Stomach (tissue), 9 donors: ENCODE measurements around the gene HBG2. TPM values are rescaled to one million over a fixed set of nuclear protein-coding genes. Genes with fewer than 3 reads are reported as not detected.

Experiments used
- DNase-seq, 2 donors: peaks; one replicate each; pipeline versions ENCODE4 v3.0.0 to v3.0.0-alpha.2; 2013 to 2019
- H3K27ac ChIP-seq, 5 donors: fragments of 200-600 bp in 4 of 5; sonication (generic) in 4 of 5; one replicate each; pipeline ENCODE4 v1.5.1; 2013 to 2019; ENCODE audit warnings: mild to moderate bottlenecking in 1 of 5, moderate library complexity in 1 of 5
- H3K27me3 ChIP-seq, 3 donors: fragments of 200-600 bp; sonication (generic); one replicate each; pipeline ENCODE4 v1.5.1; 2017 to 2019; ENCODE audit warnings: mixed run types in 1 of 3
- H3K36me3 ChIP-seq, 4 donors: fragments of 200-600 bp; sonication (generic); 1 replicate in 3 of 4; 2 replicates in 1 of 4; pipeline ENCODE4 v1.5.1; 2016 to 2019
- H3K4me1 ChIP-seq, 4 donors: fragments of 200-600 bp; sonication (generic); one replicate each; pipeline ENCODE4 v1.5.1; 2016 to 2019
- H3K4me3 ChIP-seq, 4 donors: fragments of 200-600 bp; sonication (generic) in 3 of 4; one replicate each; pipeline ENCODE4 v1.5.1; 2016 to 2019; ENCODE audit warnings: mild to moderate bottlenecking in 1 of 4
- H3K9me3 ChIP-seq, 4 donors: fragments of 200-600 bp; sonication (generic); one replicate each; pipeline ENCODE4 v1.5.1; 2016 to 2019
- CTCF ChIP-seq, 7 experiments: fragments of 450-650 bp in 4 of 7; fragments of 200-600 bp in 3 of 7; sonication (generic) in 3 of 7; IDR thresholded peaks; one replicate each; pipeline ENCODE4 v1.5.1; 2016 to 2019; ENCODE audit warnings: antibody characterized with exemption in 7 of 7, control low read depth in 2 of 7, mild to moderate bottlenecking in 1 of 7
- EP300 ChIP-seq: sonication (generic); formaldehyde crosslinking; IDR thresholded peaks from one replicate; pipeline ENCODE4 v1.6.1; 2017; ENCODE audit warnings: antibody characterized with exemption
- POLR2A ChIP-seq, 4 donors: fragments of 450-650 bp; IDR thresholded peaks; one replicate each; pipeline ENCODE4 v1.6.1; 2016; ENCODE audit warnings: antibody characterized with exemption in 4 of 4, control low read depth in 2 of 4, mild to moderate bottlenecking in 1 of 4, moderate library complexity in 1 of 4
- POLR2AphosphoS5 ChIP-seq, 3 donors: sonication (generic); formaldehyde crosslinking; IDR thresholded peaks; one replicate each; pipeline ENCODE4 v1.6.1; 2016; ENCODE audit warnings: antibody characterized with exemption in 3 of 3
- WGBS, 5 donors: extraction: QIAGEN DNeasy Blood & Tissue Kit in 3 of 5; methylation state at CpG; one replicate each; pipeline versions ENCODE4 v1.1.5 to v1.1.7; 2013 to 2018; 5-methylcytosine and 5-hydroxymethylcytosine counted together
- intact Hi-C: fragments of 100-400 bp; cut with DNase I; formaldehyde crosslinking; loops from one replicate; pipeline ENCODE4 v1.15.1; 2023; ENCODE audit warnings: low total_unique reads
- polyA plus RNA-seq, 3 donors: library from polyadenylated mRNA; stranded (reverse); fragments of 200-250 nt; gene quantifications; one replicate each; pipeline ENCODE4 v1.2.3, GENCODE V29; 2013
- total RNA-seq, 5 donors: library from RNA; depleted of rRNA; stranded (reverse); fragments of >200 nt; gene quantifications; one replicate each; pipeline versions ENCODE4 v1.1.0 to v1.2.3, GENCODE V29; 2014 to 2016
- donor health status: healthy with polysubstance abuse.
- donor health status: Bipolar disorder and iron deficiency.
- donor health status: healthy.

HBG2 gene
- total and polyA plus RNA-seq, 8 donors, result 0.75 to 1,854 TPM; not detected in 6

- no peak for DNase-seq
- no peak overlapping the region for H3K4me3 ChIP-seq
- H3K27me3 ChIP-seq, result no peaks in the 10 kb centered on the region
- no peaks in the 10 kb centered on the region for H3K9me3 ChIP-seq
- intact Hi-C loops, result no loop called here
- TF ChIP-seq POLR2AphosphoS5 (IDR thresholded peaks at IDR 0.05) (no peak), EP300 (no peak), POLR2A (IDR thresholded peaks at IDR 0.05) (no peak), CTCF (IDR thresholded peaks at IDR 0.05) (no peak)
- no peak overlapping the region for H3K27ac ChIP-seq
- H3K4me1 ChIP-seq, result no peaks in the 10 kb centered on the region
- no peaks in the 10 kb centered on the region for H3K36me3 ChIP-seq
- WGBS, 5 donors, result 67 to 77% (median 73%) methylated on average over 6 of the region's 6 CpGs
Measured at GRCh38 chr11:5246772-5247471, 7.7 kb downstream of the HBG2 start.

DNA sequence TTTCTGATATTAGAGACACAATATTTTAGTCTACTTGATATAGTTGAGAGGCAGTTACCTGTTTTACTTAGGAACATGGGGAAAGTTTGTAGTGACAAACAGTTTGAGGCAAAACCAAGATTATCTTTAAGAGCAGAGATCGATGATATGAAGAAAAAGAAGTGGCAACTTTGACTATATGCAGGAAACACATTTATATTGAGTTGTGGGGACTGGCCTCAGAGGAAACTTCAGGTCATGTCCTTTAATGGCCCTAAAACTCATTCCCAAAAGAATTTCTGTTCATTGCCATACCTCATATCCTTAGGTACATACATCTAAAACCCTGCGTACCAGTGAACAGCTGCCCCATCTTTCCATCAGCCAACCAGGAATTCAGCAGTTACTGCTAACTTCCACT lies 9.4 kb downstream of the HBG2 start:
- no peaks in the 10 kb centered on the region for H3K4me1 ChIP-seq
- DNase-seq, result no peak
- no peaks in the 10 kb centered on the region for H3K27me3 ChIP-seq
- 74 to 85% (median 83%) methylated on average over 2 of the region's 2 CpGs for WGBS, 5 donors
- TF ChIP-seq EP300, result no peak
- no peak for TF ChIP-seq CTCF (IDR thresholded peaks at IDR 0.05)
- TF ChIP-seq POLR2AphosphoS5 (IDR thresholded peaks at IDR 0.05), result no peak
- TF ChIP-seq POLR2A (IDR thresholded peaks at IDR 0.05), result no peak
- H3K36me3 ChIP-seq, result no peaks in the 10 kb centered on the region
- no peak overlapping the region for H3K27ac ChIP-seq
- H3K9me3 ChIP-seq, result no peaks in the 10 kb centered on the region
- intact Hi-C loops, result no loop called here
- H3K4me3 ChIP-seq, result no peak overlapping the region

- Histone ChIP-seq H3K9me3 (no peaks in the 10 kb centered on the region), H3K27me3 (no peaks in the 10 kb centered on the region), H3K4me3 (no peak overlapping the region), H3K36me3 (no peaks in the 10 kb centered on the region), H3K27ac (no peak overlapping the region), H3K4me1 (no peaks in the 10 kb centered on the region)
- TF ChIP-seq POLR2AphosphoS5 (IDR thresholded peaks at IDR 0.05) (no peak), EP300 (no peak)
- DNase-seq, result no peak
- intact Hi-C loops, result no loop called here
- 80 to 89% (median 84%) methylated on average over 4 of the region's 4 CpGs for WGBS, 5 donors
Measured at GRCh38 chr11:5243816-5244180, 10.8 kb downstream of the HBG2 start.

DNA sequence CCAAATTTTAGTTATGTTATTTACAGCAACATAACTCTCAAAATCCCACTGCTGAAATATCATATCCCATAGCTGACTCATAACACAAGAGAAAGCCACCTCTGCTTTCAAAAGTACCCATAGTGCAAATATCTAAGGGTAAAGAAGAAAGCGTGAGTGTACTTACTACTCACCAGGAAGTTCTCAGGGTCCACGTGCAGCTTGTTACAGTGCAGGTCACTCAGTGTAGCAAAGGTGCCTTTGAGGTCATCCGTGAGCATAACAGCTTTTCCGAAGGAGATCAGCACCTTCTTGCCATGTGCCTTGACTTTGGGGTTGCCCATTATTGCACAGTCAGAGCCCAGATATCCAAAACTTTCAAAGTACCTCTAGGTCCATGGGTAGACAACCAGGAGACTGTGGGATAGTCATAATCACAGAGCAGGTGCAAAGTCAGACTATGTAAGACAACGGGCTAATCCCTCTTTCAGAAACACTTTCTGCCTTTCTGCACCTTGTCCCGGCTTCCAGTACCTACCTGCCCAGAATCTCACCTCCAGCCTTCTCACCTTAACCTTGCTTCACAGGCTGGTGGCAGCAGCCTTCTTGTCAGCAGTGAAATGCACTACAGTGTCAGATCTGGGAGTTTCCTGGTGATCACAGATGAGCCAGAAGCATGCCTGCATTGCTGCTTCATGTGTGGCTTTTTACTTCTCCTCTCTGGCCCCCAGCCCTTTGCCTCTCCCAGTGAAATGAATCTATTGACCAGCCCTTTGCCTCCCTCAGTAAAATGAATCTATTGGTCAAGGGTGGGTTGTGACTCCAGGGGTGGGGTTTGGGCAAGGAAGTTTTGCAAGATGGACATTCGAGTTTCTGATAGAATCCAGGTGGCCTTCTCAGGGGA lies 11.4 kb downstream of the HBG2 start:
- TF ChIP-seq POLR2A (IDR thresholded peaks at IDR 0.05), result no peak
- no peak for TF ChIP-seq CTCF (IDR thresholded peaks at IDR 0.05)
- no peak for TF ChIP-seq EP300
- peak in 1 of 3 donors; percentile 25 for TF ChIP-seq POLR2AphosphoS5 (IDR thresholded peaks at IDR 0.05)
- WGBS, 5 donors, result 44 to 55% (median 54%) methylated on average over 7 of the region's 7 CpGs
- intact Hi-C loops, result no loop called here
- DNase-seq, result peak in 1 of 2 donors; percentile 67
- H3K27ac ChIP-seq, result no peak overlapping the region
- no peaks in the 10 kb centered on the region for H3K36me3 ChIP-seq
- no peaks in the 10 kb centered on the region for H3K9me3 ChIP-seq
- no peaks in the 10 kb centered on the region for H3K27me3 ChIP-seq
- H3K4me3 ChIP-seq, result no peak overlapping the region
- no peaks in the 10 kb centered on the region for H3K4me1 ChIP-seq
